A673 (cell line): Measurements from ENCODE around the gene OLA1. TPM values are rescaled to one million over a fixed set of nuclear protein-coding genes. Genes with fewer than 3 reads are reported as not detected.

ENCODE experiments used
- BruUV-seq: library from RNA; stranded (reverse); fragments of 400-500 nt; replicated peaks from 2 replicates; lab custom pipeline; 2021; lab: Mats Ljungman, UMichigan
- CTCF ChIA-PET: fragments of 300-600 bp; sonication (Branson Sonifier 250); formaldehyde crosslinking; loops from one replicate; lab custom pipeline; 2022; ENCODE audit warnings: antibody characterized with exemption; lab: Charles Lee
- POLR2A ChIA-PET: fragments of 300-600 bp; sonication (Branson Sonifier 250); formaldehyde crosslinking; loops from one replicate; lab custom pipeline; 2022; ENCODE audit warnings: antibody characterized with exemption; ENCODE audit not compliant: low non-redundant PET; lab: Charles Lee
- DNase-seq: peaks from one replicate; pipeline ENCODE4 v3.0.0-alpha.2; 2015; ENCODE audit warnings: low spot score
- H3K27ac ChIP-seq: fragments of 200-600 bp; sonication (generic); 2 replicates; pipeline ENCODE4 v1.5.1; 2016; ENCODE audit warnings: mixed run types, low read depth, mild to moderate bottlenecking, mixed read lengths, antibody characterized with exemption, low read length; ENCODE audit not compliant: poor library complexity, severe bottlenecking
- H3K27me3 ChIP-seq: fragments of 200-600 bp; sonication (generic); replicated peaks from 2 replicates; pipeline ENCODE4 v1.6.1; 2017; ENCODE audit warnings: mixed run types, low read depth, mild to moderate bottlenecking, mixed read lengths, antibody characterized with exemption, low read length; ENCODE audit not compliant: insufficient read depth, poor library complexity
- H3K36me3 ChIP-seq: fragments of 200-600 bp; sonication (generic); 2 replicates; pipeline ENCODE4 v1.6.1; 2016; ENCODE audit warnings: mixed run types, mild to moderate bottlenecking, mixed read lengths, antibody characterized with exemption, low read length; ENCODE audit not compliant: insufficient read depth, poor library complexity, severe bottlenecking
- H3K4me1 ChIP-seq: fragments of 200-600 bp; sonication (generic); 2 replicates; pipeline ENCODE4 v1.6.1; 2017; ENCODE audit warnings: mixed run types, mild to moderate bottlenecking, mixed read lengths, antibody characterized with exemption, low read length; ENCODE audit not compliant: insufficient read depth, poor library complexity, severe bottlenecking
- H3K4me3 ChIP-seq: fragments of 200-600 bp; sonication (generic); 2 replicates; pipeline ENCODE4 v1.5.1; 2016; ENCODE audit warnings: low read depth, mixed run types, mild to moderate bottlenecking, mixed read lengths, low read length; ENCODE audit not compliant: poor library complexity, severe bottlenecking
- H3K9me3 ChIP-seq: fragments of 200-600 bp; sonication (generic); 2 replicates; pipeline ENCODE4 v1.6.1; 2016; ENCODE audit warnings: mixed run types, low read depth, mild to moderate bottlenecking, mixed read lengths, antibody characterized with exemption, low read length; ENCODE audit not compliant: poor library complexity, severe bottlenecking
- EZH2 ChIP-seq: fragments of 200-600 bp; sonication (generic); IDR thresholded peaks from 2 replicates; pipeline ENCODE4 v1.6.1; 2017; ENCODE audit warnings: borderline replicate concordance, low read depth, mild to moderate bottlenecking, mixed read lengths, antibody characterized with exemption, low read length; ENCODE audit not compliant: poor library complexity, severe bottlenecking
- intact Hi-C: fragments of 100-400 bp; cut with micrococcal nuclease; formaldehyde crosslinking; loops from one replicate; pipeline ENCODE4 v1.10.0; 2022; ENCODE audit not compliant: unreplicated experiment
- total RNA-seq: library from RNA; stranded (reverse); gene quantifications from 2 replicates; pipeline ENCODE4 v1.2.3, GENCODE V29; 2021
- TF ChIP-seq, protein P1 (sequence below): fragments of 300-800, 200-600 bp; sonication (generic); conservative IDR thresholded peaks from 2 replicates; pipeline ENCODE4 v1.5.1; 2017; ENCODE audit warnings: low read depth, mild to moderate bottlenecking, antibody characterized with exemption, low read length, moderate library complexity, mixed read lengths

Gene OLA1
- total RNA-seq, 1 experiment from 2014 or later: 174 TPM

DNA sequence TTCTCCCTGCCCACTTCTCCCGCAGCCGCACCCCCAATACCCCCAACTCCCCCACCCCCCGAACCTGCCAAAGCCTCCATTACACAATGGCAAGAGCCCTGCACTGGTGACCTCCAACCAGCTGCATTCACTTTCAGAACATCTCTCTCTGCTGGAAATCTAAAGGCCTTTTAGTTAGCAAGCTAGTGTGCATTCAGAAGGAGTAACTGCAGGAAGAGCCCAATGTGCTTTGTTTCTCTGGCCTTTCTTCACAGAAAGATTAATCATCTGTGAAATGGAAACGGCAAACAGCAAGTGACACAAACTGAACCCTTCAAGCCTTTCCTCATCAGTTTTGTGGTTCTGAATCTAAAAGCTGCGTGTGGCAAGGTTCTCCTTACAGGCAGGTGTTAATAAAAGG lies 124.2 kb downstream of the OLA1 start:
- Histone ChIP-seq H3K9me3 (no peaks in the 10 kb centered on the region), H3K4me3 (no peak overlapping the region), H3K36me3 (peaks cover 2% of the 10 kb centered on the region), H3K4me1 (peaks cover 37% of the 10 kb centered on the region), H3K27me3 (no peaks in the 10 kb centered on the region), H3K27ac (no peak overlapping the region)
- intact Hi-C loops: no loop called here
- no TSS peak for BruUV-seq
- peak; percentile 13 for DNase-seq
- ChIA-PET POLR2A (no interaction called here), CTCF (no interaction called here)
- TF ChIP-seq, protein P1, sequence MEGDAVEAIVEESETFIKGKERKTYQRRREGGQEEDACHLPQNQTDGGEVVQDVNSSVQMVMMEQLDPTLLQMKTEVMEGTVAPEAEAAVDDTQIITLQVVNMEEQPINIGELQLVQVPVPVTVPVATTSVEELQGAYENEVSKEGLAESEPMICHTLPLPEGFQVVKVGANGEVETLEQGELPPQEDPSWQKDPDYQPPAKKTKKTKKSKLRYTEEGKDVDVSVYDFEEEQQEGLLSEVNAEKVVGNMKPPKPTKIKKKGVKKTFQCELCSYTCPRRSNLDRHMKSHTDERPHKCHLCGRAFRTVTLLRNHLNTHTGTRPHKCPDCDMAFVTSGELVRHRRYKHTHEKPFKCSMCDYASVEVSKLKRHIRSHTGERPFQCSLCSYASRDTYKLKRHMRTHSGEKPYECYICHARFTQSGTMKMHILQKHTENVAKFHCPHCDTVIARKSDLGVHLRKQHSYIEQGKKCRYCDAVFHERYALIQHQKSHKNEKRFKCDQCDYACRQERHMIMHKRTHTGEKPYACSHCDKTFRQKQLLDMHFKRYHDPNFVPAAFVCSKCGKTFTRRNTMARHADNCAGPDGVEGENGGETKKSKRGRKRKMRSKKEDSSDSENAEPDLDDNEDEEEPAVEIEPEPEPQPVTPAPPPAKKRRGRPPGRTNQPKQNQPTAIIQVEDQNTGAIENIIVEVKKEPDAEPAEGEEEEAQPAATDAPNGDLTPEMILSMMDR: no peak
- TF ChIP-seq EZH2: no peak

DNA sequence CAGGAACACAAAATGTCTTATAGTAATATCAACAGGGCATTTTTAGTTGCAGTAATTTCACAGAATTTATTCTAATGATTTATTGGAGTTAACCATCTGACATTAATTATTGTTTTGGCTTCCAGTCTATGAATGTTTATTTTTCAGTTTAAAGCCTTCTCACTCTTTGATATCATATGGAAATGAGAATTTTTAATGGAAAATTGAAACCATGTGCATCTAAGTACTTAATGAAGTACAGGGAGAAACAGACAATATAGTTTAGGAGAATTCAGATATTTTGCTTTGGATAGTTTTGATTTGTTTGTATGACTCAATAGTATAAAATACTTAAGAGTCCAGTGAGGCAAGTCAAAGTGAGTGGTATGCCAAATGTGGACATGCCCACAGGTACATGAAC lies 126.1 kb downstream of the OLA1 start:
- Histone ChIP-seq H3K4me3 (no peak overlapping the region), H3K36me3 (peaks cover 2% of the 10 kb centered on the region), H3K4me1 (peaks cover 54% of the 10 kb centered on the region), H3K27me3 (no peaks in the 10 kb centered on the region), H3K27ac (no peak overlapping the region), H3K9me3 (no peaks in the 10 kb centered on the region)
- no peak for TF ChIP-seq EZH2
- TF ChIP-seq, protein P1: no peak
- BruUV-seq: no TSS peak
- ChIA-PET CTCF (no interaction called here), POLR2A (no interaction called here)
- intact Hi-C loops: no loop called here
- DNase-seq: no peak

DNA sequence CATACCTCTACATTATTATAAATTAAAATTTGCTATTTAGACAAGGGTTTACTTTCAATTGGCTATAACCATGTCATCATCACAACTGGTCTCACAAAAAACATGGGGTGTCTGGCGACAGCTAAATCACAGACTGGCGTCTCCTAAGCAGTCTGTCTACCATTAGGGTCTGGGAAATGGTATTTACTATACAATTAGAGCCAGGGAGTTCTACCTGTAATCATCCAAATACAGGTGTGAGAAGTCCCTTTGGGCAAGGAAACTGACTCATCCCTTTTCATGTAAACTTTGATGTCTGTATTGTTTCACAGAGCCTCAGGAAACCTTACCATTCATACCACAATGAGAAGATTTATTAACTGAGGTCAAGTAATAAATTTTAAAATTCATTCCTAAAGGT lies 126.7 kb downstream of the OLA1 start:
- H3K4me3 ChIP-seq: no peak overlapping the region
- ChIA-PET CTCF (no interaction called here), POLR2A (no interaction called here)
- no peaks in the 10 kb centered on the region for H3K27me3 ChIP-seq
- peaks cover 2% of the 10 kb centered on the region for H3K36me3 ChIP-seq
- no peak for DNase-seq
- intact Hi-C loops: no loop called here
- no TSS peak for BruUV-seq
- H3K4me1 ChIP-seq: peaks cover 54% of the 10 kb centered on the region
- TF ChIP-seq, protein P1: no peak
- TF ChIP-seq EZH2: no peak
- no peaks in the 10 kb centered on the region for H3K9me3 ChIP-seq
- no peak overlapping the region for H3K27ac ChIP-seq
